Measurements from ENCODE around the gene NAIF1. TPM values are rescaled to one million over a fixed set of nuclear protein-coding genes. Genes with fewer than 3 reads are reported as not detected.

The NAIF1 gene
- total RNA-seq, 2 experiments from 2014 or later = 12.3 to 12.8 TPM

DNA sequence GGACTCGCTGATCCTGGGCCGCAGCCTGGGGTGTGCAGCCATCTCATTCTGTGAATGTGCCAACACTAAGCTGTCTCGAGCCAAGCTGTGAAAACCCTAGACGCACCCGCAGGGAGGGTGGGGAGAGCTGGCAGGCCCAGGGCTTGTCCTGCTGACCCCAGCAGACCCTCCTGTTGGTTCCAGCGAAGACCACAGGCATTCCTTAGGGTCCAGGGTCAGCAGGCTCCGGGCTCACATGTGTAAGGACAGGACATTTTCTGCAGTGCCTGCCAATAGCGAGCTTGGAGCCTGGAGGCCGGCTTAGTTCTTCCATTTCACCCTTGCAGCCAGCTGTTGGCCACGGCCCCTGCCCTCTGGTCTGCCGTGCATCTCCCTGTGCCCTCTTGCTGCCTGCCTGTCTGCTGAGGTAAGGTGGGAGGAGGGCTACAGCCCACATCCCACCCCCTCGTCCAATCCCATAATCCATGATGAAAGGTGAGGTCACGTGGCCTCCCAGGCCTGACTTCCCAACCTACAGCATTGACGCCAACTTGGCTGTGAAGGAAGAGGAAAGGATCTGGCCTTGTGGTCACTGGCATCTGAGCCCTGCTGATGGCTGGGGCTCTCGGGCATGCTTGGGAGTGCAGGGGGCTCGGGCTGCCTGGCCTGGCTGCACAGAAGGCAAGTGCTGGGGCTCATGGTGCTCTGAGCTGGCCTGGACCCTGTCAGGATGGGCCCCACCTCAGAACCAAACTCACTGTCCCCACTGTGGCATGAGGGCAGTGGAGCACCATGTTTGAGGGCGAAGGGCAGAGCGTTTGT lies 40.5 kb upstream of the NAIF1 start:
- DNase-seq = no peak
- Mint-ChIP-seq H3K4me3 (no peak overlapping the region), H3K27me3 (ENCODE audit: low read depth) (no peaks in the 10 kb centered on the region), H3K36me3 (ENCODE audit: low read depth) (peaks cover 18% of the 10 kb centered on the region), H3K4me1 (ENCODE audit: low read depth) (peaks cover 16% of the 10 kb centered on the region), H3K9me3 (no peaks in the 10 kb centered on the region), H3K27ac (peak overlapping the region; percentile 19)
- CTCF ChIA-PET = interaction anchor here (1.5 to 1.9 kb wide), 3 partner anchors 8 to 21 kb away, joined by 4 to 5 read pairs (median 5); no protein-coding TSS in a partner anchor
- intact Hi-C loops (cut with micrococcal nuclease) = no loop called here

DNA sequence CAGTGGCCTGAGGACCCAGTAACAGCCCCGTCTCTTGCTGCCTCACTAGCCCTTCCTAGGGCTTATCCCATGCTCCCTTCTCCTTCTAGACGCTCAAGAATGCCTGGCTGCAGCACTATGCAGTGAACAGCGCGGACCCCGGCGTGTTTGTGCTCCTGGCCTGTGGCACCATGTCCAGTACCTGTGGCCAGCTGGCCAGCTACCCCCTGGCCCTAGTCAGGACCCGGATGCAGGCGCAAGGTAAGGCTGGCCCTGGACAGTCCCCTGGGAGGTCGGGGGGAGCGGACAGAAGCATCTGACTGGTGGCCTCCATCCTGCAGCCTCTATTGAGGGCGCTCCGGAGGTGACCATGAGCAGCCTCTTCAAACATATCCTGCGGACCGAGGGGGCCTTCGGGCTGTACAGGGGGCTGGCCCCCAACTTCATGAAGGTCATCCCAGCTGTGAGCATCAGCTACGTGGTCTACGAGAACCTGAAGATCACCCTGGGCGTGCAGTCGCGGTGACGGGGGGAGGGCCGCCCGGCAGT lies 39.9 kb upstream of the NAIF1 start:
- Mint-ChIP-seq H3K4me3 (no peak overlapping the region), H3K4me1 (ENCODE audit: low read depth) (peaks cover 21% of the 10 kb centered on the region), H3K27ac (no peak overlapping the region), H3K36me3 (ENCODE audit: low read depth) (peaks cover 24% of the 10 kb centered on the region), H3K9me3 (no peaks in the 10 kb centered on the region), H3K27me3 (ENCODE audit: low read depth) (no peaks in the 10 kb centered on the region)
- no peak for DNase-seq
- CTCF ChIA-PET = interaction anchor here (1.5 kb wide), 1 partner anchor 9 kb away, joined by 5 read pairs; no protein-coding TSS in a partner anchor
- intact Hi-C loops (cut with micrococcal nuclease) = no loop called here

DNA sequence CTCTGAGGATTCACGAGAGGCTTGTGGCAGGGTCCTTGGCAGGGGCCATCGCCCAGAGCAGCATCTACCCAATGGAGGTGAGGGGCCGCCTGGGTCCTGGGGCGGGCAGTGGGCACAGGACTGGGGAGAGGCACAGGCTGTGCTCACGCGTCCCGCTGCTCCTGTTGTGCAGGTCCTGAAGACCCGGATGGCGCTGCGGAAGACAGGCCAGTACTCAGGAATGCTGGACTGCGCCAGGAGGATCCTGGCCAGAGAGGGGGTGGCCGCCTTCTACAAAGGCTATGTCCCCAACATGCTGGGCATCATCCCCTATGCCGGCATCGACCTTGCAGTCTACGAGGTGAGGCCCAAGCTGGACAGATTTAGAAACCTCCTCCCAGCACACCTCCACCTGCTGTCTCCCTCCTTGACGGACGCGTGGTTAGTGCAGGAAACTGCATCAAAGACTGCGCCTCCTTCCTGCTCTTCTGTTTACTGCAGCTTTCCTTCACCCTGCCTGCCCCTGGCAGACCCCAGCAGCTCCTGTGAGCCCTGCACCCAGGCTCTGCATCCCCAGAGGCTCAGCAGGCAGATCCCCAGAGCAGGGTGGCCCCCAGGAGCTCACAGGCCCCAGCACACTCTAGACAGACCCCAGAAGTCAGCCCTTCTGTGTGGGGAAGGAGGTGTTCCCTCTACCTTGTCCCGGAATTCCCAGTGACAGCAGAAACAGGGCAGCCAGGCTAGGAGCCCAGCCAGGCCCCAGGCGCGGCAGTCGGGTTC lies 39.2 kb upstream of the NAIF1 start:
- H3K9me3 Mint-ChIP-seq = no peaks in the 10 kb centered on the region
- intact Hi-C loops (cut with micrococcal nuclease) = no loop called here
- peaks cover 26% of the 10 kb centered on the region for H3K36me3 Mint-ChIP-seq (ENCODE audit: low read depth)
- no peak for DNase-seq
- no peak overlapping the region for H3K27ac Mint-ChIP-seq
- CTCF ChIA-PET = interaction anchor here (1.5 kb wide), 1 partner anchor 10 kb away, joined by 5 read pairs; no protein-coding TSS in a partner anchor
- H3K4me3 Mint-ChIP-seq = no peak overlapping the region
- H3K27me3 Mint-ChIP-seq (ENCODE audit: low read depth) = no peaks in the 10 kb centered on the region
- peaks cover 21% of the 10 kb centered on the region for H3K4me1 Mint-ChIP-seq (ENCODE audit: low read depth)

GRCh38 chr9:128105538-128106175 lies 38.5 kb upstream of the NAIF1 start:
- Mint-ChIP-seq H3K27ac (no peak overlapping the region), H3K27me3 (ENCODE audit: low read depth) (no peaks in the 10 kb centered on the region), H3K4me1 (ENCODE audit: low read depth) (peaks cover 21% of the 10 kb centered on the region), H3K4me3 (no peak overlapping the region), H3K9me3 (no peaks in the 10 kb centered on the region), H3K36me3 (ENCODE audit: low read depth) (peaks cover 30% of the 10 kb centered on the region)
- intact Hi-C loops (cut with micrococcal nuclease) = no loop called here
- DNase-seq = no peak
- CTCF ChIA-PET = interaction anchor here (1.2 kb wide), 3 partner anchors 21 to 58 kb away, joined by 3 read pairs; no protein-coding TSS in a partner anchor

GRCh38 chr9:128104171-128104618 lies 37.1 kb upstream of the NAIF1 start:
- DNase-seq = no peak
- intact Hi-C loops (cut with micrococcal nuclease) = no loop called here
- no peak overlapping the region for H3K4me3 Mint-ChIP-seq
- H3K9me3 Mint-ChIP-seq = no peaks in the 10 kb centered on the region
- no peaks in the 10 kb centered on the region for H3K27me3 Mint-ChIP-seq (ENCODE audit: low read depth)
- CTCF ChIA-PET = interaction anchor here (0.6 to 2.3 kb wide), 6 partner anchors 13 to 162 kb away, joined by 3 to 19 read pairs (median 4); no protein-coding TSS in a partner anchor
- H3K4me1 Mint-ChIP-seq (ENCODE audit: low read depth) = peaks cover 33% of the 10 kb centered on the region
- H3K36me3 Mint-ChIP-seq (ENCODE audit: low read depth) = peaks cover 27% of the 10 kb centered on the region
- no peak overlapping the region for H3K27ac Mint-ChIP-seq

DNA sequence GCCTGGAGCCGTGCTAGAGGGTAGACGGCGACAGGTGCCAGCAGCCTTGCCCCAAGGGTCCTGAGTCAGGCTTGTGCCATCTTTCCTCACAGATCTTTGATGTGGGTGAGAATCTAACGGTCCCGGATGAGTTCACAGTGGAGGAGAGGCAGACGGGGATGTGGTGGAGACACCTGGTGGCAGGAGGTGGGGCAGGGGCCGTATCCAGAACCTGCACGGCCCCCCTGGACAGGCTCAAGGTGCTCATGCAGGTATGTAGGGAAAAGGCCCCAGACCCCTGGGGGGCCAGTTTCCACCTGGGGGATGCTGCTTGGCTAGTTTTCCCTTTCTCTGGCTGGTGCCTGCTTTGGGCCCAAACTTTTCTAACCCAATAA lies 36.5 kb upstream of the NAIF1 start:
- Mint-ChIP-seq H3K27me3 (ENCODE audit: low read depth) (no peaks in the 10 kb centered on the region), H3K4me3 (no peak overlapping the region), H3K9me3 (no peaks in the 10 kb centered on the region), H3K4me1 (ENCODE audit: low read depth) (peaks cover 39% of the 10 kb centered on the region), H3K36me3 (ENCODE audit: low read depth) (peaks cover 27% of the 10 kb centered on the region), H3K27ac (peak overlapping the region; percentile 44)
- peak; percentile 76 for DNase-seq
- intact Hi-C loops (cut with micrococcal nuclease) = loop anchor here (1.0 kb wide), 1 partner anchor 160 kb away; no protein-coding TSS in a partner anchor
- CTCF ChIA-PET = interaction anchor here (0.7 to 2.3 kb wide), 9 partner anchors 9 to 161 kb away, joined by 3 to 19 read pairs (median 4); no protein-coding TSS in a partner anchor

GRCh38 chr9:128102861-128103588 lies 35.9 kb upstream of the NAIF1 start:
- no peak overlapping the region for H3K4me3 Mint-ChIP-seq
- H3K36me3 Mint-ChIP-seq (ENCODE audit: low read depth) = peaks cover 27% of the 10 kb centered on the region
- DNase-seq = no peak
- CTCF ChIA-PET = interaction anchor here (0.7 to 2.3 kb wide), 11 partner anchors 9 to 161 kb away, joined by 3 to 19 read pairs (median 4); no protein-coding TSS in a partner anchor
- no peaks in the 10 kb centered on the region for H3K9me3 Mint-ChIP-seq
- H3K27me3 Mint-ChIP-seq (ENCODE audit: low read depth) = no peaks in the 10 kb centered on the region
- intact Hi-C loops (cut with micrococcal nuclease) = loop anchor here (1.0 kb wide), 1 partner anchor 160 kb away; no protein-coding TSS in a partner anchor
- peaks cover 45% of the 10 kb centered on the region for H3K4me1 Mint-ChIP-seq (ENCODE audit: low read depth)
- peak overlapping the region; percentile 46 for H3K27ac Mint-ChIP-seq

DNA sequence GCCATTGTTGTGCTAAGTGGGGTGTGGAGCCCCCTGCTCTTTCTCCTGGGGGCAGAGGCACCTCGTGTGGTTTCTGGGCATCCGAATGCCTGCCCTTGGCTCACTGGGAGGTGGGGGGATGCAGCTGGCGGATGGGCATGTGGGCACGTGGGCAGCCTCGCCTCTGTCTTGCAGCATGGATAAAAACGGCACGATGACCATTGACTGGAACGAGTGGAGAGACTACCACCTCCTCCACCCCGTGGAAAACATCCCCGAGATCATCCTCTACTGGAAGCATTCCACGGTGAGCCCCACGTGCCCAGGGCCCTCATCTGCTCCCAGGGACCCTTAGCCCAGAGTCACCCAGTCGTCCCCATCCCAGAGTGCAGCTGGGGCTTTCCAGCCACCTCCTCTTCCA lies 35.1 kb upstream of the NAIF1 start:
- no peak overlapping the region for H3K27ac Mint-ChIP-seq
- peaks cover 24% of the 10 kb centered on the region for H3K36me3 Mint-ChIP-seq (ENCODE audit: low read depth)
- H3K4me1 Mint-ChIP-seq (ENCODE audit: low read depth) = peaks cover 52% of the 10 kb centered on the region
- H3K27me3 Mint-ChIP-seq (ENCODE audit: low read depth) = no peaks in the 10 kb centered on the region
- H3K4me3 Mint-ChIP-seq = no peak overlapping the region
- H3K9me3 Mint-ChIP-seq = no peaks in the 10 kb centered on the region
- CTCF ChIA-PET = interaction anchor here (0.6 to 2.3 kb wide), 5 partner anchors 8 to 147 kb away, joined by 3 to 19 read pairs (median 5); no protein-coding TSS in a partner anchor
- intact Hi-C loops (cut with micrococcal nuclease) = no loop called here
- DNase-seq = no peak

DNA sequence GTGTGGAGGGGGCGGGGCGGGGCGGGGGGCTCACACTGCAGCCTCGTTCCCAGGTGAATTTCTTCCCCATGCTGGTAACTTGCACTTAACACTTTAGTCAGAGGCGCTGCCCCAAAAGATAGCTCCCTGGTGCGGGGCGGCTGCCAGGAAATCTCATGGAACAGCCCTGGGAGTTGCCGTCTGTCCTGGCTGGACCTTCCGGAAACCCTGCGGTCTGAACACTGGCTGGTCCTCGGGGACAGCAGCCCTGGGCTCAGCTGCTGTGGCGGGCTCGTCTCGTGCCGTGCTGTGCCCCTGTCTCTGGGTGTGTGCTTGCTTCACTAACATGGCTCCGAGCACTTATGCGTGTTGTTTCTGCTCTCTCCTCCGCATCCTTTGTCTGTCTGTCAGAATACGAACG lies 34.6 kb upstream of the NAIF1 start:
- H3K4me3 Mint-ChIP-seq = no peak overlapping the region
- peaks cover 23% of the 10 kb centered on the region for H3K36me3 Mint-ChIP-seq (ENCODE audit: low read depth)
- no peaks in the 10 kb centered on the region for H3K9me3 Mint-ChIP-seq
- no peak overlapping the region for H3K27ac Mint-ChIP-seq
- no peaks in the 10 kb centered on the region for H3K27me3 Mint-ChIP-seq (ENCODE audit: low read depth)
- intact Hi-C loops (cut with micrococcal nuclease) = no loop called here
- CTCF ChIA-PET = interaction anchor here (2.0 kb wide), 1 partner anchor 10 kb away, joined by 10 read pairs; no protein-coding TSS in a partner anchor
- peaks cover 57% of the 10 kb centered on the region for H3K4me1 Mint-ChIP-seq (ENCODE audit: low read depth)
- DNase-seq = no peak

- intact Hi-C loops (cut with micrococcal nuclease) = no loop called here
- CTCF ChIA-PET = no interaction called here
- Mint-ChIP-seq H3K4me1 (ENCODE audit: low read depth) (peaks cover 57% of the 10 kb centered on the region), H3K36me3 (ENCODE audit: low read depth) (peaks cover 21% of the 10 kb centered on the region), H3K4me3 (no peak overlapping the region), H3K27me3 (ENCODE audit: low read depth) (no peaks in the 10 kb centered on the region), H3K27ac (no peak overlapping the region), H3K9me3 (no peaks in the 10 kb centered on the region)
- no peak for DNase-seq
Measured at GRCh38 chr9:128101231-128101661, 34.1 kb upstream of the NAIF1 start.

DNA sequence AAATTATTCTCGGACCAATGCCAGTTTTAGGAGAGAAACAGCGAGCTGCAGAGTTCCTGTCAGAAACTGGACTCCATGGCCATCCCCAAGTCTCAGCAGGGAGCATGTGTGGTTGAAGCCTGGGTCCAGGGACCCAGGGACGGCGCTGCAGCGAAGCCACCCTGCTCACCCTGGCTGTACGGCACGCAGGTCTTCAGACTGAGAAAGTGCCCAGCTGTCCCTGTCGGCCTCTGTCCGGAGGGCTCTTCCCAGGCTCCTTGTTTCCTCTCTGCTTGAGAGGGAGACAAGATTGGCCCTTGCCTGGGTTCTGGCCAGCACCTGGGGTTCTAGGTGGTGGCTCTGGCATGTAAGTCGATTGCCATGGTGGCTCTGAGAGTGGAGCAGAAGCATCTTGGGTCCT lies 33.5 kb upstream of the NAIF1 start:
- Mint-ChIP-seq H3K27ac (no peak overlapping the region), H3K36me3 (ENCODE audit: low read depth) (peaks cover 20% of the 10 kb centered on the region), H3K27me3 (ENCODE audit: low read depth) (no peaks in the 10 kb centered on the region), H3K4me3 (no peak overlapping the region), H3K9me3 (no peaks in the 10 kb centered on the region), H3K4me1 (ENCODE audit: low read depth) (peaks cover 58% of the 10 kb centered on the region)
- DNase-seq = no peak
- CTCF ChIA-PET = interaction anchor here (1.1 to 1.5 kb wide), 4 partner anchors 14 to 28 kb away, joined by 3 to 5 read pairs (median 4); no protein-coding TSS in a partner anchor
- intact Hi-C loops (cut with micrococcal nuclease) = no loop called here

Measured in activated naive CD4-positive, alpha-beta T cell treated with anti-CD3 and anti-CD28 coated beads for 36 hours (primary cell).